Hepatocyte (in vitro differentiated cells): ENCODE measurements around the gene CDA. TPM values are rescaled to one million over a fixed set of nuclear protein-coding genes. Genes with fewer than 3 reads are reported as not detected.

Experiments used
- DNase-seq: peaks from one replicate; pipeline ENCODE4 v3.0.0-alpha.2; 2016; ENCODE audit warnings: low spot score
- H2AFZ ChIP-seq: fragments of 200-600 bp; sonication (generic); 2 replicates; pipeline ENCODE4 v1.6.0; 2016; ENCODE audit warnings: antibody characterized with exemption, mild to moderate bottlenecking
- H3K27ac ChIP-seq: fragments of 200-600 bp; sonication (generic); 2 replicates; pipeline ENCODE4 v1.5.1; 2016; ENCODE audit warnings: mild to moderate bottlenecking
- H3K27me3 ChIP-seq: fragments of 200-600 bp; sonication (generic); 2 replicates; pipeline ENCODE4 v1.6.1; 2016
- H3K36me3 ChIP-seq: fragments of 200-600 bp; sonication (generic); replicated peaks from 2 replicates; pipeline ENCODE4 v1.5.1; 2016; ENCODE audit warnings: low read depth; ENCODE audit not compliant: insufficient read depth
- H3K4me1 ChIP-seq: fragments of 200-600 bp; sonication (generic); 2 replicates; pipeline ENCODE4 v1.5.1; 2016; ENCODE audit warnings: mild to moderate bottlenecking, moderate library complexity; ENCODE audit not compliant: insufficient read depth
- H3K4me2 ChIP-seq: fragments of 200-600 bp; sonication (generic); 2 replicates; pipeline ENCODE4 v1.6.0; 2016
- H3K4me3 ChIP-seq: fragments of 200-600 bp; sonication (generic); 2 replicates; pipeline ENCODE4 v1.5.1; 2016; ENCODE audit warnings: mild to moderate bottlenecking
- H3K79me2 ChIP-seq: fragments of 200-600 bp; sonication (generic); 2 replicates; pipeline ENCODE4 v1.6.0; 2017; ENCODE audit warnings: mild to moderate bottlenecking
- H3K9me2 ChIP-seq: fragments of 200-600 bp; sonication (generic); replicated peaks from 2 replicates; pipeline ENCODE4 v1.6.0; 2017; ENCODE audit warnings: mild to moderate bottlenecking; ENCODE audit not compliant: insufficient read depth
- H3K9me3 ChIP-seq: fragments of 200-600 bp; sonication (generic); 2 replicates; pipeline ENCODE4 v1.5.1; 2016; ENCODE audit warnings: low read depth, mild to moderate bottlenecking
- H4K20me1 ChIP-seq: fragments of 200-600 bp; sonication (generic); 2 replicates; pipeline ENCODE4 v1.6.0; 2016; ENCODE audit warnings: mild to moderate bottlenecking; ENCODE audit not compliant: insufficient read depth, poor library complexity, severe bottlenecking
- CTCF ChIP-seq: fragments of 200-600 bp; sonication (generic); IDR thresholded peaks from 2 replicates; pipeline ENCODE4 v1.5.1; 2016; ENCODE audit warnings: antibody characterized with exemption, mild to moderate bottlenecking; ENCODE audit not compliant: poor library complexity
- EZH2 ChIP-seq: fragments of 200-600 bp; sonication (generic); IDR thresholded peaks from 2 replicates; pipeline ENCODE4 v1.6.1; 2016; ENCODE audit warnings: antibody characterized with exemption, mild to moderate bottlenecking, borderline replicate concordance
- EZH2phosphoT487 ChIP-seq: fragments of 200-600 bp; sonication (generic); IDR thresholded peaks from one replicate; pipeline ENCODE4 v1.6.1; 2018; ENCODE audit warnings: antibody characterized with exemption, mild to moderate bottlenecking, low read depth, moderate library complexity; ENCODE audit not compliant: unreplicated experiment, severe bottlenecking
- WGBS: methylation state at CpG from one replicate; pipeline ENCODE4 v1.1.6; 2016; ENCODE audit warnings: low lambda C conversion rate; ENCODE audit errors: missing lambda C conversion rate; 5-methylcytosine and 5-hydroxymethylcytosine counted together
- polyA plus RNA-seq: library from polyadenylated mRNA; unstranded; fragments of >200 nt; fragmentation: Nextera tagmentation; extraction: Ambion mirVana; gene quantifications from 2 replicates; pipeline ENCODE4 v1.2.1, GENCODE V29; 2016
- total RNA-seq: library from RNA; depleted of rRNA; stranded (reverse); fragments of >200 nt; gene quantifications from 2 replicates; pipeline ENCODE4 v1.2.3, GENCODE V29; 2014

CDA gene
- total and polyA plus RNA-seq, 2 experiments from 2014 or later = 2.1 TPM

GRCh38 chr1:20551161-20551560, 37.7 kb upstream of the CDA start:
- TF ChIP-seq EZH2 = no peak
- no peak for TF ChIP-seq CTCF
- no peak for TF ChIP-seq EZH2phosphoT487
- H3K27ac ChIP-seq = no peak overlapping the region
- no peaks in the 10 kb centered on the region for H4K20me1 ChIP-seq
- H2AFZ ChIP-seq = no peak overlapping the region
- peak overlapping the region; percentile 94 for H3K4me2 ChIP-seq
- no peaks in the 10 kb centered on the region for H3K9me2 ChIP-seq
- H3K4me3 ChIP-seq = no peak overlapping the region
- peaks cover 62% of the 10 kb centered on the region for H3K27me3 ChIP-seq
- H3K79me2 ChIP-seq = no peaks in the 10 kb centered on the region
- H3K4me1 ChIP-seq = peaks cover 16% of the 10 kb centered on the region
- DNase-seq = no peak
- 72% methylated on average over 3 of the region's 3 CpGs for WGBS
- no peaks in the 10 kb centered on the region for H3K36me3 ChIP-seq
- no peaks in the 10 kb centered on the region for H3K9me3 ChIP-seq

- H3K4me3 ChIP-seq = peak within 1 kb of the TSS; percentile 36
Measured at GRCh38 chr1:20551945-20552727, 36.8 kb upstream of the CDA start, which contains the start of gene FAM43B. Gene FAM43B, plus strand, starts transcription at chr1:20552573. Its CDS starts 401 bp downstream, at chr1:20552974.

DNA sequence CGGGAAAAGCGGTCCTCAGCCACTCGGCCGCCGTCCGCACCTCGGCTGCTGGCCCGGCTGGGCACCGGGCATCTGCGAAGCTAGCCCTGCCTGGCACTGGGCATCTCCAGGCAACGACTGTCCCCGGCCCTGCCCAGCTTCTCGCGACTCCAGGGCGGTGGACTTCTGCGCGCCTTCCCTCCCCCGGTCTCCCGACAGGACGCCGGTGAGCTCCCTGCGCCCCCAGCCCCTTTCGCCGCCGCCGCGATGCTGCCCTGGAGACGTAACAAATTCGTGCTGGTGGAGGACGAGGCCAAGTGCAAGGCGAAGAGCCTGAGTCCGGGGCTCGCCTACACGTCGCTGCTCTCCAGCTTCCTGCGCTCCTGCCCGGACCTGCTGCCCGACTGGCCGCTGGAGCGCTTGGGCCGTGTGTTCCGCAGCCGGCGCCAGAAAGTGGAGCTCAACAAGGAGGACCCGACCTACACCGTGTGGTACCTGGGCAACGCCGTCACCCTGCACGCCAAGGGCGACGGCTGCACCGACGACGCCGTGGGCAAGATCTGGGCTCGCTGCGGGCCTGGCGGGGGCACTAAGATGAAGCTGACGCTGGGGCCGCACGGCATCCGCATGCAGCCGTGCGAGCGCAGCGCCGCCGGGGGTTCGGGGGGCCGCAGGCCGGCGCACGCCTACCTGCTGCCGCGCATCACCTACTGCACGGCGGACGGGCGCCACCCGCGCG, 36.0 kb upstream of the CDA start:
- TF ChIP-seq CTCF (no peak), EZH2phosphoT487 (no peak), EZH2 (peak; percentile 78)
- Histone ChIP-seq H3K4me3 (peak overlapping the region; percentile 36), H3K79me2 (no peaks in the 10 kb centered on the region), H2AFZ (peak overlapping the region; percentile 57), H3K9me2 (no peaks in the 10 kb centered on the region), H3K4me2 (peak overlapping the region; percentile 94), H3K27me3 (peaks cover 73% of the 10 kb centered on the region), H4K20me1 (no peaks in the 10 kb centered on the region), H3K27ac (no peak overlapping the region), H3K4me1 (peaks cover 16% of the 10 kb centered on the region), H3K9me3 (no peaks in the 10 kb centered on the region), H3K36me3 (no peaks in the 10 kb centered on the region)
- DNase-seq = peak; percentile 16
- 2% methylated on average over 71 of the region's 82 CpGs for WGBS

More at GRCh38 chr1:20551945-20552727, 36.8 kb upstream of the CDA start, which contains the start of gene FAM43B:
- Histone ChIP-seq H3K4me2 (peak within 1 kb of the TSS; percentile 94), H3K27me3 (peaks cover 69% of the 10 kb centered on the region), H3K79me2 (no peaks in the 10 kb centered on the region), H3K36me3 (no peaks in the 10 kb centered on the region), H3K9me2 (no peaks in the 10 kb centered on the region), H3K27ac (no peak within 1 kb of the TSS), H2AFZ (peak within 1 kb of the TSS; percentile 57), H3K4me1 (peaks cover 16% of the 10 kb centered on the region), H3K9me3 (no peaks in the 10 kb centered on the region), H4K20me1 (no peaks in the 10 kb centered on the region)
- WGBS = 4% methylated on average over 35 of the region's 47 CpGs
- TF ChIP-seq CTCF (no peak), EZH2phosphoT487 (no peak), EZH2 (no peak)
- peak; percentile 80 for DNase-seq
